ENCODE measurements around the gene KIF14. TPM values are rescaled to one million over a fixed set of nuclear protein-coding genes. Genes with fewer than 3 reads are reported as not detected.
"Not testable (repeated sequence)": the region's sequence is repeated elsewhere in the genome, so short reads cannot be mapped to it uniquely, and the experiment has no call there.

The KIF14 gene
- total RNA-seq, 1 experiment from 2014 or later, result 39.7 TPM

- H3K4me1 ChIP-seq (ENCODE audit: insufficient read depth, low read length, poor library complexity, severe bottlenecking), result peaks cover 13% of the 10 kb centered on the region
- no peaks in the 10 kb centered on the region for H3K9me3 ChIP-seq (ENCODE audit: low read depth, low read length, poor library complexity, severe bottlenecking)
- H3K27me3 ChIP-seq (replicated peaks; ENCODE audit: insufficient read depth, low read depth, low read length, poor library complexity), result no peaks in the 10 kb centered on the region
- no peak overlapping the region for H3K27ac ChIP-seq (ENCODE audit: low read depth, low read length, poor library complexity, severe bottlenecking)
- H3K4me3 ChIP-seq (ENCODE audit: low read depth, low read length, poor library complexity, severe bottlenecking), result no peak overlapping the region
- CTCF ChIA-PET, result no interaction called here
- intact Hi-C loops (cut with micrococcal nuclease; ENCODE audit: unreplicated experiment), result no loop called here
- POLR2A ChIA-PET (ENCODE audit: low non-redundant PET), result no interaction called here
- H3K36me3 ChIP-seq (ENCODE audit: insufficient read depth, low read length, poor library complexity, severe bottlenecking), result no peaks in the 10 kb centered on the region
- DNase-seq (ENCODE audit: low spot score), result no peak
- TF ChIP-seq EZH2 (IDR thresholded peaks at IDR 0.05; ENCODE audit: borderline replicate concordance, low read depth, low read length, poor library complexity, severe bottlenecking) (no peak), CTCF (conservative IDR thresholded peaks at IDR 0.05; ENCODE audit: low read depth, low read length) (no peak)
- no TSS peak for BruUV-seq (replicated peaks)
These were observed 16.1 kb upstream of the KIF14 start for GRCh38 chr1:200636681-200637080.

- Histone ChIP-seq H3K9me3 (ENCODE audit: low read depth, low read length, poor library complexity, severe bottlenecking) (no peaks in the 10 kb centered on the region), H3K36me3 (ENCODE audit: insufficient read depth, low read length, poor library complexity, severe bottlenecking) (no peaks in the 10 kb centered on the region), H3K4me1 (ENCODE audit: insufficient read depth, low read length, poor library complexity, severe bottlenecking) (no peaks in the 10 kb centered on the region), H3K27me3 (replicated peaks; ENCODE audit: insufficient read depth, low read depth, low read length, poor library complexity) (no peaks in the 10 kb centered on the region), H3K27ac (ENCODE audit: low read depth, low read length, poor library complexity, severe bottlenecking) (no peak overlapping the region), H3K4me3 (ENCODE audit: low read depth, low read length, poor library complexity, severe bottlenecking) (no peak overlapping the region)
- BruUV-seq (replicated peaks), result no TSS peak
- POLR2A ChIA-PET (ENCODE audit: low non-redundant PET), result no interaction called here
- CTCF ChIA-PET, result interaction anchor here (0.6 to 0.8 kb wide), 2 partner anchors 12 to 24 kb away, joined by 3 read pairs; no protein-coding TSS in a partner anchor
- no peak for DNase-seq (ENCODE audit: low spot score)
- no peak for TF ChIP-seq EZH2 (IDR thresholded peaks at IDR 0.05; ENCODE audit: borderline replicate concordance, low read depth, low read length, poor library complexity, severe bottlenecking)
- TF ChIP-seq CTCF (conservative IDR thresholded peaks at IDR 0.05; ENCODE audit: low read depth, low read length), result peak; percentile 46
- intact Hi-C loops (cut with micrococcal nuclease; ENCODE audit: unreplicated experiment), result no loop called here
These were observed 13.9 kb upstream of the KIF14 start for GRCh38 chr1:200634261-200635122.

GRCh38 chr1:200631375-200631774 lies 10.8 kb upstream of the KIF14 start:
- BruUV-seq (replicated peaks), result no TSS peak
- Histone ChIP-seq H3K27ac (ENCODE audit: low read depth, low read length, poor library complexity, severe bottlenecking) (no peak overlapping the region), H3K36me3 (ENCODE audit: insufficient read depth, low read length, poor library complexity, severe bottlenecking) (no peaks in the 10 kb centered on the region), H3K9me3 (ENCODE audit: low read depth, low read length, poor library complexity, severe bottlenecking) (no peaks in the 10 kb centered on the region), H3K4me1 (ENCODE audit: insufficient read depth, low read length, poor library complexity, severe bottlenecking) (no peaks in the 10 kb centered on the region), H3K27me3 (replicated peaks; ENCODE audit: insufficient read depth, low read depth, low read length, poor library complexity) (no peaks in the 10 kb centered on the region), H3K4me3 (ENCODE audit: low read depth, low read length, poor library complexity, severe bottlenecking) (no peak overlapping the region)
- ChIA-PET CTCF (no interaction called here), POLR2A (ENCODE audit: low non-redundant PET) (no interaction called here)
- intact Hi-C loops (cut with micrococcal nuclease; ENCODE audit: unreplicated experiment), result no loop called here
- DNase-seq (ENCODE audit: low spot score), result no peak
- TF ChIP-seq EZH2 (IDR thresholded peaks at IDR 0.05; ENCODE audit: borderline replicate concordance, low read depth, low read length, poor library complexity, severe bottlenecking) (no peak), CTCF (conservative IDR thresholded peaks at IDR 0.05; ENCODE audit: low read depth, low read length) (no peak)

- CTCF ChIA-PET, result interaction anchor here (0.6 kb wide), 1 partner anchor 153 kb away, joined by 3 read pairs; no protein-coding TSS in a partner anchor
- H3K9me3 ChIP-seq (ENCODE audit: low read depth, low read length, poor library complexity, severe bottlenecking); H3K27ac ChIP-seq (ENCODE audit: low read depth, low read length, poor library complexity, severe bottlenecking); H3K36me3 ChIP-seq (ENCODE audit: insufficient read depth, low read length, poor library complexity, severe bottlenecking); H3K27me3 ChIP-seq (replicated peaks; ENCODE audit: insufficient read depth, low read depth, low read length, poor library complexity); H3K4me3 ChIP-seq (ENCODE audit: low read depth, low read length, poor library complexity, severe bottlenecking); POLR2A ChIA-PET (ENCODE audit: low non-redundant PET); intact Hi-C loops (cut with micrococcal nuclease; ENCODE audit: unreplicated experiment); H3K4me1 ChIP-seq (ENCODE audit: insufficient read depth, low read length, poor library complexity, severe bottlenecking); DNase-seq (ENCODE audit: low spot score); BruUV-seq (replicated peaks): not testable (repeated sequence)
These were observed 10.0 kb upstream of the KIF14 start for GRCh38 chr1:200630515-200630899.
